Effector memory CD8-positive, alpha-beta T cell (primary cell): ENCODE results near the gene MORC4.

Source experiments
- ATAC-seq: fragments of 150-1000 bp; cut with Tn5 transposase; replicated peaks from 2 replicates; pipeline ENCODE4 v1.10.0; 2021; ENCODE audit warnings: mild to moderate bottlenecking, moderate library complexity
- DNase-seq, 3 experiments: peaks; one replicate each; pipeline ENCODE4 v3.0.0; 2021
- H3K27ac Mint-ChIP-seq, 2 donors: one replicate each; pipeline ENCODE4 v1.8.0; 2022; ENCODE audit warnings: mild to moderate bottlenecking in 2 of 2, mixed read lengths in 2 of 2, moderate library complexity in 2 of 2
- H3K27me3 Mint-ChIP-seq, 2 donors: one replicate each; pipeline ENCODE4 v1.8.0; 2022; ENCODE audit warnings: mixed read lengths in 2 of 2
- H3K36me3 Mint-ChIP-seq: one replicate; pipeline ENCODE4 v1.8.0; 2022; ENCODE audit warnings: mild to moderate bottlenecking, moderate library complexity, mixed read lengths; ENCODE audit not compliant: insufficient read depth
- H3K4me1 Mint-ChIP-seq, 2 donors: one replicate each; pipeline ENCODE4 v1.8.0; 2022; ENCODE audit warnings: low read depth in 2 of 2, mixed read lengths in 2 of 2
- H3K4me3 Mint-ChIP-seq, 2 donors: one replicate each; pipeline ENCODE4 v1.8.0; 2022; ENCODE audit warnings: mild to moderate bottlenecking in 2 of 2, mixed read lengths in 2 of 2, moderate library complexity in 2 of 2
- H3K9me3 Mint-ChIP-seq, 2 donors: one replicate each; pipeline ENCODE4 v1.8.0; 2022; ENCODE audit warnings: mixed read lengths in 2 of 2

Gene MORC4

GRCh38 chrX:106894978-106895452, 105.0 kb downstream of the MORC4 start:
- Mint-ChIP-seq H3K36me3 (no peaks in the 10 kb centered on the region), H3K9me3 (no peaks in the 10 kb centered on the region), H3K4me1 (no peaks in the 10 kb centered on the region), H3K27me3 (peaks cover 0 to 12% of the 10 kb centered on the region in 2 donors), H3K27ac (no peak overlapping the region), H3K4me3 (no peak overlapping the region)
- ATAC-seq = no peak
- DNase-seq = no peak

GRCh38 chrX:106894392-106894909, 105.6 kb downstream of the MORC4 start:
- Mint-ChIP-seq H3K9me3 (no peaks in the 10 kb centered on the region), H3K27ac (no peak overlapping the region), H3K27me3 (peaks cover 0 to 12% of the 10 kb centered on the region in 2 donors), H3K36me3 (no peaks in the 10 kb centered on the region), H3K4me3 (no peak overlapping the region), H3K4me1 (no peaks in the 10 kb centered on the region)
- peak; percentile 51 for ATAC-seq
- peak; percentile 17 to 25 (median 23) for DNase-seq

- Mint-ChIP-seq H3K4me3 (no peak overlapping the region), H3K27ac (no peak overlapping the region), H3K9me3 (no peaks in the 10 kb centered on the region), H3K27me3 (peaks cover 11 to 20% of the 10 kb centered on the region in 2 donors), H3K36me3 (no peaks in the 10 kb centered on the region), H3K4me1 (no peaks in the 10 kb centered on the region)
- DNase-seq = no peak
- no peak for ATAC-seq
Measured at GRCh38 chrX:106891762-106892460, 108.1 kb downstream of the MORC4 start.
